WI38 (cell line): ENCODE measurements around the gene MEDAG.

Experiments
- H3K4me3 ChIP-seq: 2 replicates; pipeline ENCODE4 v1.5.1; 2011; ENCODE audit warnings: low read depth, mild to moderate bottlenecking, control low read depth, low read length
- TF ChIP-seq, protein P1 (sequence below): IDR thresholded peaks from 2 replicates; pipeline ENCODE4 v1.5.1; 2012; ENCODE audit warnings: low read depth, mild to moderate bottlenecking, control low read depth, low read length

Gene MEDAG

DNA sequence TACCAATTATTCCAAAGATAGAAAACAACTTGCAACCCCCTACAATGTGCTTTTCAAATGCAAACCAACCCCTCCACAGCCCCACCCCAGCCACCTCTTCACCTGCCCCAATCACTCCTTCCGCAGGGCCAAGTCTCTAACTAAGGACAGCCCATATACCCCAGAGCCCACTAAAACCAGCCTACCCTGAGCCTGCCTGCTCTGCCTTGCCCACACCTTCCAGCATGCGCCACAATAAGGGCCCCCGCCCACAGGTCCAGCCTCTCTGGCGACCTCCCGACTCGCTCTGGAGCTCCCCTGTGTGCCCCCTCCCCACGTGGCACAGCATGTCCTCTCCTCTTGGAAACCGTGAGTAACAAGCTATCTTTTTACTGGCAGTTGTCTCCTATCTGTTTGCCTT lies 42.8 kb upstream of the MEDAG start:
- no peak overlapping the region for H3K4me3 ChIP-seq
- TF ChIP-seq, protein P1, sequence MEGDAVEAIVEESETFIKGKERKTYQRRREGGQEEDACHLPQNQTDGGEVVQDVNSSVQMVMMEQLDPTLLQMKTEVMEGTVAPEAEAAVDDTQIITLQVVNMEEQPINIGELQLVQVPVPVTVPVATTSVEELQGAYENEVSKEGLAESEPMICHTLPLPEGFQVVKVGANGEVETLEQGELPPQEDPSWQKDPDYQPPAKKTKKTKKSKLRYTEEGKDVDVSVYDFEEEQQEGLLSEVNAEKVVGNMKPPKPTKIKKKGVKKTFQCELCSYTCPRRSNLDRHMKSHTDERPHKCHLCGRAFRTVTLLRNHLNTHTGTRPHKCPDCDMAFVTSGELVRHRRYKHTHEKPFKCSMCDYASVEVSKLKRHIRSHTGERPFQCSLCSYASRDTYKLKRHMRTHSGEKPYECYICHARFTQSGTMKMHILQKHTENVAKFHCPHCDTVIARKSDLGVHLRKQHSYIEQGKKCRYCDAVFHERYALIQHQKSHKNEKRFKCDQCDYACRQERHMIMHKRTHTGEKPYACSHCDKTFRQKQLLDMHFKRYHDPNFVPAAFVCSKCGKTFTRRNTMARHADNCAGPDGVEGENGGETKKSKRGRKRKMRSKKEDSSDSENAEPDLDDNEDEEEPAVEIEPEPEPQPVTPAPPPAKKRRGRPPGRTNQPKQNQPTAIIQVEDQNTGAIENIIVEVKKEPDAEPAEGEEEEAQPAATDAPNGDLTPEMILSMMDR, result no peak

DNA sequence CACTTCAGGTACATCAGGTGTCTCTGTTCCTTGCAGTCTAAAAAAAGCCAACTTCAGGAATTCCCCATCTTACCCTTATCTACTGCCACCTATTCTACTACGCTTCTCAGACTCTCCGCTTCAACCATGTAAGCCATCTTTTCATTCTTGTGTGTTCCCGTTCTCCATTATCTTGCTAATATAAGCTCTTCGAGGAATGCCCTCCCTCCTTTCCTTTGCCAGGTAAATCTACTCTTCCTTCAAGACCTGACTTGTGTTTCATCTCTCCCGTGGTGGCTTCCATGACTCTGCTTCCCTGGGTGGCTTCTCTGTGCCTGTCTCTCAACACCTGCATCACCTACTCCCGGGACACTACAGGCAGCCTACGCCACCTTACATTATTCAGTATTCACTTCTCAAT lies 42.3 kb upstream of the MEDAG start:
- TF ChIP-seq, protein P1, result no peak
- no peak overlapping the region for H3K4me3 ChIP-seq

DNA sequence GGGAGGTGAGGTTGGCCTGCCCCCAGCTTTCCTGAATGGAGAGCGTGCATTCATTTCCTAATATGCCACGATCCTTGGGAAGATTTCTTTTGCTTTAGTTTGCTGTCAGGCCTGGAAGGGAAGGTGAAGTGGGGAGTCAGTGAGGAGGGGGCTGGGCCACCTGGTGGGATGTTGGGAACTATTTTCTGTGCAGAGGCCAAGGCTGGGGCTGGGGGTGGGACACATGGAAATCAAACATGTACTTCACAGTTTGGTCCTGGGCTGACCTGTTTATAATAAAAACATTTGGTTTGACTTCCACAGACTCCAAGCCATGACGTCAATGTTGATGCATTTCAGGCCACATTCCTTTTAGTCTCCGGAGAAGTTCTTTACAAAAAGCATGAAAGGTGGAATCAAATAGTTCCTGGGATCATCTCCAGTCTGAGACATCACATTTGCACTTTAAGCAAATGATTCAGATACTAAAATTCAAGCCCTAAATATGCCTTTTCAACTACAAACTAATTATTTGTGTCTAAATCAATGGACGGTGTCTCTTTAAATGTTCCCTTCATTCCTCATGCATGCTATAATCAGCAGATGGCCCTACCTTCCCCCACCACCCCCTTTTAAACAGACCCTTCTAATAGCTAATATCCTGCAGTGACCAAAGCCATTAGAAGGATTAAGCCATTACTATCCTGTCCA lies 41.5 kb upstream of the MEDAG start:
- TF ChIP-seq, protein P1, result no peak
- H3K4me3 ChIP-seq, result peak overlapping the region; percentile 46

GRCh38 chr13:30865123-30866049 lies 40.7 kb upstream of the MEDAG start:
- TF ChIP-seq, protein P1, result peak; percentile 81
- peak overlapping the region; percentile 46 for H3K4me3 ChIP-seq

GRCh38 chr13:30866677-30867076 lies 39.4 kb upstream of the MEDAG start:
- TF ChIP-seq, protein P1, result no peak
- no peak overlapping the region for H3K4me3 ChIP-seq

DNA sequence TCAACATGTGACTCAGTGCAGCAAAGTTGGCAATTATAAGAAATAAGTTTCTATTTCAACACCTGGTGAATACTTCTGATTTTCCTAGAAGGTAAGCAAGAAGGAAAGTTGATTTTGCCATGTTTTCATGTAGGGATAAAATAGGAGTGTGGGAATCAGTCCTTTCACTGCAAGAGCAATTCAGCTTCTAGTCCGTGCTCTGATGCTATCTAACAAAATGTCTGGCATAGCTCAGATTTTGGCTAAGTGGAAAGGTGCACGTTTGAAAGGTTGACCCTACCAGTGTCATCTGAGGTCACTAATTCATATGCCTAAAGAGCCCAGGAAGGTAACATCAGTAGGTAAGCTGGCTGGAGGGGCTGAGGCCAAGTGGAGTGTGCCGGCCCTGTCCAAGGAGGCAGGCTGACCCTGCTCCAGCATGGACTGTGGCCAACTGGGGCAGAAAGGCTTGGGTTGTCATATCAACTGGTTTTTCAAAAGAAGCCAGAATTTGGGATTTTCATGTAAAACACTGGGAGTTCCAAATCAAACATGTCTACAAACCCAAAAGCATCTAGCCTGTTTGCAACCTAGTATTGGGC lies 38.9 kb upstream of the MEDAG start:
- H3K4me3 ChIP-seq, result no peak overlapping the region
- TF ChIP-seq, protein P1, result no peak
